Fibroblast of skin of left quadriceps (primary cell): ENCODE measurements around the gene NTRK3.

Experiments
- DNase-seq, 2 experiments: peaks; one replicate each; pipeline ENCODE4 v3.0.0-alpha.2; 2013; ENCODE audit warnings: low read depth in 2 of 2

The NTRK3 gene

DNA sequence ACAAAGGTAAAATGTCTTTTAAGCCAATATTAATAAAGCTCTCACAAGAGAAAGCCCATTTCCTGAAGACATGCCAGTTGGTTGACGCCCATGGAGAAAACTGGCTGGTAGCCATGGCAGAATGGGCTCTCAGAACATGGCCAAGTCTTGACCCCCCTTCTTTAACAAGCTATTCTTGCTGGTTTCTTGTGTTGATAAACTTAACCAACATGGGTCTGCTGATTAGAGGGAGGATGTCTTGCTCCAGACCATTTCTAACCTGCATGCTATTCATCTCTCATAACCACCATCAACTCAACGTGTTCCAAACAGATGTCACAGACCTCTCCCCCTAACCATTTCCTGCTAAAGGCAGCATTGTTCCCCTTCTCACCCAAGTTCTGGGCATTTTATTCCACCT is 25.7 kb downstream of the NTRK3 start:
- DNase-seq = no peak

DNA sequence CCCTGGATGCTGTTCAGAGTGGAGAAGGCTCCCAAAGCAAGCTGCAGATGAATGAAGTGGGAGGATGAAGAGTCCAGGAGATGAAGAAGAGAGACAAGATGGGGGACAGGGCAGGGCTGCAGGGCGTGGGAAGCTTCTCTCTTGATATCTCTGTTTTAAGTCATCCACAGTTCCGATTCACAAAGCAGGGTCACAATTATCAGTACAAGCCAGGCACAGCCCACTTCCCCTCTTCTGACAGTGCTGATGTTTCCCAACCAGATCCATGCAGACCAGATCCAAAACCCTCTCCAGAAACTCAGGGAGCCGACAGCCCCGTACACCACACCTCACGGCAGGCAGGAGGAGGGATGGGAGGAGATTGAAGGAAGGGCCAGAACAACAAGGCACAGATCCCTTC is 31.1 kb downstream of the NTRK3 start:
- DNase-seq = no peak

DNA sequence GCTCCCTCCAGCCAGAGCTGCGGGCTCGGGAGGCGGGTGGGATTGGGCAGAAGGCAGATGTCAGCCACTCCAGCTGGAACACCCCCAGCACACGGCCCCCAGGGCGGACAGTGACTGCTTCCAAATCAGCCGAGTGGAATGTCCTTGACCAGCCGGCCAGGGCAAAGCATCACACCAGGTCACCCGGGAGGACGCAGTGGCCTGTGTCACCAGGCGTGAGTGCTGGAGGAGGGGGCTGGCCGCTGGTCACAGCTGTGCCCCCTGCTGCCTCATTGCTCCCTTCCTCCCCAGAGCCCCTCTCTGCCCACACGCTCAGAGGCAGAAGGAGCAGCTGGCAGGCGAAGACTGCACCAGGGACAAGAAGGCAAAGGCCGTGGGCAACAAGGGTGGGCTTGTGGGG is 33.5 kb downstream of the NTRK3 start:
- no peak for DNase-seq

DNA sequence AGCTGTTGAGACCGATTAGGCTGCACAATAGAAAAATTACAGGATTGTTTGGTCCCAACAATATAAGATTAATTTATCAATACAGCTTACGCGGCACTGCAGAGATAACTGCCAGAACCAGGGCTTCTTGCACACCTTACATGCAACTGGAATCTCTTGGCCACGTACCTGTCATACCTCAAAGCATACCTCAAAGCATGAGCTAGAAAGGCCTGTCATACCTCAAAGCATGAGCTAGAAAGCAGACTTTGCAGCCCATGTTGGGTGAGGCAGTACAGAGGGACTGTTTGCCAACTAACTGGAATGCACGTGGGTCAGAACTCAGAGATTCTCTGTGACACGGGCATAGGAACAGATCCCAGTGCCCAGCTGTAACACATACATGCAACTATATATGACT is 34.7 kb downstream of the NTRK3 start:
- no peak for DNase-seq

DNA sequence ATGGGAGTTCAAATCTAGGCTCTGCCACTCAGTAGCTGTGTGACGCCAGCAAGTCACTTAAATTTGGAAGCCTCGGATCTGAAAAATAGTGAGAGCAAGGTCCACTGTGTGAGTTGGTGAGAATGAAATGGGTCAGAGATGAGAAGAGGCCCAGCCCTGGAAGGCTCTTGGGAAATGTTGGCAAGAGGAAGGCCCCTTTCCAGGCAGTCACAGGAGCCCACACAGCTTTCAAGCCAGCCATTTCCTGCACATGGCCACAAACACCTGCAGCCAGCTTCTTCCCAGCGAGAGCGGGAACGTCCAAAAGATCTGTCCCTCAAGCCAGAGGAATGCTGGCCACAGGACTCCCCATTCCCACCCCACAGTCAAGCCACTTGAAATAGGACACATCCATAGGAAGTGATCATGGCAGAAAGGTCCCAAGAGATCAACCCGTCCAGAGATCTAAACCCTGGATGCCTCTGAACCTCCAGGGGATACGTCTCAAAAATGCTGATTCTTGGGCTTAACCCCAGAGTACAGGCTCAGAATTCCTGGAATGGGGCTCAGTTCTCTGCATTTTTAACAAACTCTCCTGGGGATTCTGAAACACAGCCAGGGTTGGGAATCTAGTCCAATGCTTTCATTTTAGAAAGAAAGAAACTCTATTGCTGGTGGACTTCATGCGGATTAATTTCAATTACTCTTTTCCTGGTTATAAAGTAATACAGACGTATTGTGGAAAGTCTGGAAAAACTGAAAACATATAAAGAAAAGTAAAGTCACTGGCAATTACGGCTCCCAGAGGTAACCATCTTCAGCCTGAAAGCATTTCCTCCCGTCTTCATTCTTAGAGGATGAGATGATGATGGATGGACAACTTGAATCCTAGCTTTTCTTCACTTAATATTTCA is 35.9 kb downstream of the NTRK3 start:
- peak in 1 of 2 experiments; percentile 20 for DNase-seq

DNA sequence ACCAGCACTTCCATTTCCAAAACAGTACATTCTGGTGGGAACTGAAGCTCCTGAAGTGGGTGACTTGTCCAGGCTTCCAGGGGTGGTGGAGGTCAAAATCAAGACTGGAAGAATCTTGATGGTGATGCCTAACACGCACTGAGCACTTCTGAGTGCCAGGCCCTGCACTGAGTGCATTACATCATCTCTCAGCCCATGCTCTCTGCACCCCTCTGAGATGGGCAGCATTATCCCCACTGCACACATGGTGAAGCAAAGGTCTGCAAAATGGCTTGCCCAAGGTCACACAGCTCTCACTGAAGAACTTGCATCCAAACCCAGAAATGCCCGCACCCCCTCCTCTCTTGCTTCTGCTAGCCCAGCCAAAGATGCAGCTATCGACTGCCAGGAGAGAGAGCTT is 36.9 kb downstream of the NTRK3 start:
- DNase-seq = no peak

DNA sequence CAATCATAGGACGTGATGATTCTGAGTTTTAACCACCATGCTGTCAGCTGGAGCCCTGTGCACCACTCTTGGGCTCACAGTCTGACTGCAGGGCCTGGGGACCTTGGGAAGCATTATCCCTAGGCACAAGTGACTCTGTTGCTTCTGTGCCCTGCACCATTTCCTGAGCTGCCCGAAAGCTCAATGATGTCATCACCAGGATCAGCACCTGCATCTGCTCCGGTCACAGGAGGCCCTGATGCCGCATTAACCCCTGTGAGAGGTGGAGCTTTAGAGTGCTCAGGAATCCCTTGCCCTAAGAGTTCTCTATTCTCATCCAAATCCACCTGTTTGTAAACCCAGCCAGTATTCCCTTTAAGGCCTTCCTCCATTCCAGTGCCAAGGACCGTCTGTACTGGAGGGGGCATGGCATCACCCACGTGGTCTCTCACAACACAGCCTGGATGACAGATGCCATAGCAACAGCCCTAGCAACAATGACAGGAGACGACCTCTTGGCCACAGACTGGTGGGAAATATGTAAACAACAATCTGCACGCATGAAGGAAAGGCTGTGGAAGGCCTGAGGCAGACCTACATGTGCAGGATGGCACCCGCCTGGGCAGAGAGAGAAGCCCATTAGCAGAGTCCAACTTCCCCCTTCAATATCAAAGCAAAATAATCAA is 37.9 kb downstream of the NTRK3 start:
- no peak for DNase-seq

DNA sequence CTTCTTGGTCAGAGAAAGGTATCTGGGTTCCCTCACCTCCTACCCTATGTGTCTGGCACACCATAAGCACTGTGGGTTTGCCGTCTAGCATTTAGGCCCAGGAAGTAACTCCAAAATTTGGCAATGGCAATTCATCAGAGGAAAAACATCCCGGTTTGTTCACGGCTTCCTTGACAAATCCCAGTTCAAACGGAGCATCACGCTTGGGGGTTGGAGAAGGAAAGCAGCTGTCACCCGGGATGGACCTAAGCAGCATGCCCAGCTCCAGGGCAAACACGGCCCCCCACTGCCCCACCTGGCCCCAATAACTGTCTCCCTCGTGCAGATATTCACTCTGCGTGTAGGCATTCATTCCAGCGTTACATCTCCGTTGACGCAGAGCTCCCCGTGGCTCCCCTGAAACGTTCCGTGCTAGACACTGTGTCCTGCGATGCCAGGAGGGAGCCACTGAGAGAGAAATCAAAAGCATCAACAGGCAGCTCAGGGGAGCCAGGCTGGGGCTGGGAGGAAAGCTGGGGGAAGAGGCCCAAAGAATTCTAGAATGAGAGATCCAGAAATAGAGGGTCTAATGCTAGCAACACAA is 41.4 kb downstream of the NTRK3 start:
- no peak for DNase-seq

DNA sequence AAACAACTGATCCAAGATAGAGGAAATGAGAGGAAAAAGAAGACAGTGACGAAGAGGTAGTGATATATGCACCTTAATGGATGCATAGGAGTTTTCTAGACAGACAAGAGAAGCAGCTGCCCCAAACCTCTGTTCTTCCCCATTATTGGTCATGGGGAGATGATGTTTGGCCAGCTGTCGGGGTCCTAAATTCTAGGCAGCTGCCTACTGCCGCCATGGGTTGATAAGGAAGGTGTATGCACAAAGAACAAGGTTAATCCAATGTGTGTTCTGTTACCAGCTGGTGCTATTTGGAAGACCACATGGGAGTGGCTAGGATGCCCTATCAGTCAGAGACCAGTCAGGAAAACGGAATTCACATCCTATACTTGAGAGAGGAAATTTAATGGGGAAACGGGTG is 47.4 kb downstream of the NTRK3 start:
- no peak for DNase-seq

DNA sequence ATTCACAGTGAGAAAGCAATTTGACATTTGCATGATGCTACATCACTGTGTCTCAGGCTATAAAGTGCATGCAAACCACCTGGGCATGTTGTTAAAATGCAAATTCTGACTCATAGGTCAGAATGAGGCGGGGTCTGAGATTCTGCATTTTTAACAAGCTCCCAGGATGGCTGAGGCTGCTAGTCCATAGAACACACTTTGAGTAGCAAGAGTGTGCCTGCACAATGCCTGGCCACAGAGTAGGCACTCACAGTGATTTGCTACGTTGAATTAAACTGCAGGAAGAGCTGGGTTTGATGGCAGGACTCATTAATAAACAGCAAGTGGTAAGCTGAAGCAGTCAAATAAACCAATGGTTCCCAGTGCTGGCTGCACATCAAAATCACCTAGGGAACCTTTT is 48.1 kb downstream of the NTRK3 start:
- DNase-seq = no peak

DNA sequence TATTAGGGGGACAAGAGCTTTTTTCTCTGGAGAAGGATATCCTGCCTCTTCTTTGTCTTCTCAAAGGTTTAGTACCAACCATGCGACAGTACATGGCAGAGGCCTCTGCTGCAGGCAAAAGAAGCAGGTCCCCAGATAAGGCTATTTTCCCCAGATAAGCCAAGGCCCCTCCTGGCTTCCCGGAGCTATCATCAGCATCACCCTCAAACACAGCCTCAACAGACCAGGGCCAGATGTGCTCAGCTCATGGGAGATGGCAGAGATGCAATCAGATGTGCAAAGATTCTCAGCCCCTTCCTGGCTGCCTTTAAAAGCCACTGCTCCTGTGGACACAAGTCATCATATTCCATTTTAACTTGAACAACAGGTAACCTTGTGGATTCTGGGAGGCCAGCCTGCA is 49.0 kb downstream of the NTRK3 start:
- DNase-seq = no peak

DNA sequence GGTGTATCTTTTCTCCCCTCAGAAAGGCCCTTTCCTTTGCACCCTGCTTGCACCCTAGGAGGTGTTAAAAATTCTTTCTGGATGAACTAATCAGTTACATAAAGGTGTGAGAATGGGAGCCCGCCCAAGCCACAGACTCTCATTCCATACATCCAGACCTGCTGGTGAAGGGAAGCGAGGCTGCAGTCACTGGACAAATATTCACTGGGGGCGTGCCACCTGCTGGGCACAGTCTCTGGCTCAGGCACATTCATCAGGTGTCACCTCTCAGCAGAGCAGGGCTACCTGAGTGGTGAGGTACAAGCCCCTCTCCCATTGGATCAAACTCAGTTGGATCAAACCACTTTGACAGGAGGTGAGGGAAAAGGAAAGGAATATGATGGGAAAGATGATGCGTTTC is 52.0 kb downstream of the NTRK3 start:
- no peak for DNase-seq

DNA sequence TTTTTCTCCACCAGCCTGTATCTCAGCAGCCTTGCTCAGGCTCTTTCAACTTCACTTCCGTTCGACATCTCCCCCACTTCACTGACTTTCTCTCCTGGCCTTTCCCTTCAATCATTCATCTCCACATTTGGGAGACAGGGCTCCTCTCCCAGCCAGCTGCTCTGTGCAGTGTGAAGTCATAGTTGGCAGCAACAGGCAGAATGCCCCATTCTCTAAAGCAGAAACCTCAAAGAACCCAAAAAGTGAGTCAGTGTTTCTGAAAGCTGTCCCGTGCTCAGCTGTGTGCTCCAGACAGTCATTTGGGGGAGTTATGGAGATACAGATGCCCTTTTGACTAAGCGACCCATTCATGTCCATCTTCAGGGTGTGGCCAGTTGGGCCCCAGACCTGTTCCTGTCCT is 54.3 kb downstream of the NTRK3 start:
- no peak for DNase-seq

DNA sequence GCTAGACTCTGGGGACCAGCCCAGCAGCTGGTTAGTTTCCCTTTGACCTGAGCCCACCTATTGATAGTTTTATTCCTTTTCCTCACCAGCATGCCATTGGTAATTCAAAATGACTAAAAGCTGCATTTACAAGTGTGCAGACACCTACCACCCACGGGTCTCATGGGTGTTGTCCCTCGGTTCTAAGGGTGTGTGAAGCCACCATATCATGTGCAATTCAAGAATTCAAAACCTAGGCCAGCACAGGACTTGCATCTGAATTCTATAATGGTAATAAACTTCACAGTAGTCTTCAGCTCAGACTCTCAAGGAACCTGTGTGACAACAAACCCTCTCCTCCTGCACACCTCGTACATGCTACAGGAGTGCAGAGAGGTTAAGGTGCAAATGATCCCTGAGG is 55.3 kb downstream of the NTRK3 start:
- no peak for DNase-seq

DNA sequence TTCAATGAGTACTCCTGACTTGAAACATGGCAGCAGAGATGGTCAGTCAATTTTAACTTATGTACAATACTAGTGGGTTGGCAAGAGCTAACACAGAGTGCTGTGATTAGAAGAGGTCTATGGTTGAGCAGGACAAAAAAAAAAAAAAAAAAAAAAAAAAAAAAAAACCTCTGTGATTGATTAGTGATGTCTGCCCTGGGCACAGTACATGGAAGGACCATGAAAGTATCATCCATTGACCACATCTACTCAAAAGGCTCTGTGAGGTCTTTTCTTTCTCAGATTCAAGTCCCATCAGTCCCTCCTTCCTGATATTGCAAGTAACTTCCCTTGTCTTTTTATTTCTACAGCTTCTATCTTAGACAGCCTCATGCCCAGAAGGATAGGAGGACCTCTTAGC is 59.6 kb downstream of the NTRK3 start:
- DNase-seq = no peak

DNA sequence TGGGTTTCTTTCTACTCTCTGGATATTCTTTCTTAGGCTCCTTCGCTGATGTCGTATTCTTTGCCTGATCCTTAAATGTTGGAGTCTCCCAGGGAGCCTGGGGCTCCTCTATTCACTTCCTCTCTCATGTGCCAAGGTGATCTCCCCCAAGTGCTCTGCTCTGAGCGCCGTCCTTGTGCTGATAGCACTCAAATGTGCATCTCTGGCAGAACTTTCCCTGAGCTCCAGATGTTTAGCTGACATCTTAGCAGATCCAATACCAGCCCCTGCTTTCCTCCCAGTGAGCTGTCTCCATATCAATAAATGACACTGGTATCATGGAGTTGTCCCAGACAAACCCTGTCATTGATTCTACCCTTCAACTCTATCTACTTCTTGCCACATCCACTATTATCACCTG is 62.4 kb downstream of the NTRK3 start:
- no peak for DNase-seq

DNA sequence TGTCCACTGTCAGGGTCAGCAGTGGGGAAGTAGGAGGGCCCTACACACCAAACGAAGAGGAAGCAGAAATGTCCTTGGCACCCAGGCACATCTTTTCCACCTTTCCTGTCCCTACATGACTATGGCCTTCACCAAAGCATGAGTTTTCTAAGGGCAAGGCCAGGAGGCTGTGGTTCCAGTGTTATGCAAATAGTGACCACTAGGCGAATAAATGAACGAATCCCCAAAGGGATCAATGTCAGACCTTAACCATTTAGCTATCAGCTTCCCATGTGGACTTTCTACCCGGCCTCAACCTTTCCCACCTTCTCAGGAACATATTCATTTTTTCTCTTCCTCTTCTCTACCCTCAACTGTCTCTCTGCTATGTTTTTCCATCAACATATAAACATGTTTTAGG is 63.1 kb downstream of the NTRK3 start:
- no peak for DNase-seq

DNA sequence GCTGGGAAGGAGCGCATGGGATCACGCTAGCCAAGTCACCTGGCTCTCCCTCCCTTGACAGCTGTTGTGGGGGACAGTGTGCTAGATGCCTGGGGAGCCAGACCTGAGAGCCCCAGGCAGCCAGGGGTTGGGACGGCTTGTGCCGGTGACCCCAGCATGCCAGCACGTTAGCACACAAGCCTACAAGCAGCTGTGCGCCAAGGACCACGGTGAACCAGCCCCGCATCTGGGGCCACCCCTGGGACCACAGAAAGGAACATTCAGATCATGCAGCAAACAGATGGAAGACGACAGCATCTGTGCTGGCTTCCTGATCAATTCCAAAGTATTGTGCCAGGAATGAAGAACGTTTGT is 64.8 kb downstream of the NTRK3 start:
- DNase-seq = no peak

DNA sequence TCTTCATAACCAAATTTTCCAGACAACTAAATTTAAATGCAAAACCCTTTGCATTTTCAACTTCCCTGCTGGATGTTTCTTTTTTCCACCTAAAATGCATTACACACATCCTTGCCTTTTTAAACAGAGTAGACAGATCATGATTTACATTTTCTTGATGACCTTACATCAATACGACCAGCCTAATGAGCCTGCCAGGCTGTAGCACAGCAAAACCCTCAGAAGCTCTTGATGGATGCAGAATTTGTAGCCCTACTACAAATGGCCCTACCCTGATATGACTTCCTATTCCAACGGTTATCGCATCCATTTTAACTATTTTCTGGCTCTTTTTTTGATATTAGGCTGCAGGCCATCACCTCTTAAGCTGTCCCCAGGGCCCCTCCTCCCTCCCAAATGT is 66.3 kb downstream of the NTRK3 start:
- no peak for DNase-seq

DNA sequence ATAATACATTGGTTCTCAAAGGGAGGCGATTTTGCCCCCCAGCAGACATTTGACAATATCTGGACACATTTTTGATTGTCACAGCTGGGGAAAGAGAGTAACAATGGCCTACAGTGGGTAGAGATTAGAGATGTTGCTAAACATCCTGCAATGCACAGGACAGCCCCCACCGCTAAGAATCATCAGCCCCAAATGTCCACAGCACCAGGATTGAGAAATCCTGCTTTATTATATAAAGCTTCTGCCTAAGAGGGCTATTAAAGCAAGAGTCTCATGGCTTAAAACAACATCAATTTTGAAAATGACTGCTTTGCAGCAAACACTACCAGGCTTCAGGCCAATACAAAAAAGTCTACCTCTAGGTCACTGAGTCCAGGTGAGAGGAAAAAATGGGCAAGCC is 68.2 kb downstream of the NTRK3 start:
- no peak for DNase-seq

DNA sequence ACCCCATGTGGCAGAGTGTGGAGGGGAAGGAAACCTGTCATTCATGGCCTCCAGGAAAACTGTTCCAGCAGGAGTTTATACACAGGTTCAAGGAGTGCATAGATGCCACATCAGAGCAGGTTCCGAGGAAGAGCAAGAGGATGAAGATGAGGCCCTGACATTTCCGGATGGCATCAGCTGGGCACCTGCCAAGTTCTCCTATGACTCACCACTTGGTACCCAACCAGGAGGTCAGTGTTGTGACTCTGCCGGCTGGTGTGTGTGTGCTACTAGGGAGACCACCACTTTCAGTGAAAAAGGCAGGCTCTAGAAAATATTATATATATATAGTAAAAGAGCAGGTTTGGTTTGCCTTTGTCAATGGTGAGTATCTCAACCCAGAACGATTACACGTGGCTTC is 69.3 kb downstream of the NTRK3 start:
- no peak for DNase-seq

DNA sequence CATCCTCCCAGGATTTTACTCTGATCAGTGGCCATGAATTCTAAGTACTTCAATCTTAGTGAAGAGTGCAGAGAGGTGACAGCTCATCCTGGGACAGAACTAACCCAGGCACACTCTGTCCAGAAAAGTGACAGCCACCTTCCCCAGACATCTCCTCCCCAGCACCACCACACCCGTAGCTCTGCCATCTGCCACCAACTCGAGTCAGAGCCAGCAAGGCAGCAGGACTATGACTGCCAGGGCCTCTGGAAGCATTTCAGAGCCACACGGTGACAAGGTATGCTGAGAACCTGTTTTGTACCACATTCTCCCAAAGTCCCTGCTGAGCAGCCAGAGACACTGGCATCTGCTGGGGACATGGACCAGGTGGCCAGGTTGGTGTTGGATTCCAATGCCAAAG is 71.0 kb downstream of the NTRK3 start:
- no peak for DNase-seq

DNA sequence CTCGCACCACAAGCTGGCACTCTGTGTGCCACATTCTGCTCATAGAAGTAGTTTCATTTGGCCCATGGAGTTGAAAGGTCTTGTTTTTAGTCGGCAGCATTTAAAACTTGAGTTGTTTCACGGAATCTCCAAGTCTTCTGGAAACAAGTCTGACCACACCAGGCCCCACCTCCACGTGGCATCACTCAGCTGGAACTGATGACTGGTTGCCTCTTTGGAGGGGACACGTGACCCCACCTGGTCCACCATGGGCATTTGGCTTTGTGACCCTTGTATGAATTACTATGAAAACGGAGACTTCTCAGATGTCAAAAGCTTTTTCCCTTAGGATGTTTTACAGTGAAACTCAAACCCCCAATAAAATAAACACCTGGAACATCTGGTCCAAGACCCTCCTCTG is 74.9 kb downstream of the NTRK3 start:
- DNase-seq = no peak
